GM21390 (cell line): ENCODE results near the gene MRI1.
"Not testable (repeated sequence)": the region's sequence is repeated elsewhere in the genome, so short reads cannot be mapped to it uniquely, and the experiment has no call there.

Source experiments
- ATAC-seq: cut with Tn5 transposase; IDR thresholded peaks from one replicate; pipeline ENCODE4 v1.9.1; 2021; ENCODE audit not compliant: unreplicated experiment

The MRI1 gene

GRCh38 chr19:13793317-13793716 lies 29.0 kb downstream of the MRI1 start:
- not testable (repeated sequence) for ATAC-seq

- ATAC-seq = no peak
These were observed 30.1 kb downstream of the MRI1 start for GRCh38 chr19:13794398-13794756.

- peak; percentile 93 for ATAC-seq
These were observed 30.7 kb downstream of the MRI1 start, which contains the start of gene ZSWIM4 for GRCh38 chr19:13794757-13795589. TSS of gene ZSWIM4 (plus strand) at chr19:13795443. CDS start at chr19:13795649, 206 bp downstream.

DNA sequence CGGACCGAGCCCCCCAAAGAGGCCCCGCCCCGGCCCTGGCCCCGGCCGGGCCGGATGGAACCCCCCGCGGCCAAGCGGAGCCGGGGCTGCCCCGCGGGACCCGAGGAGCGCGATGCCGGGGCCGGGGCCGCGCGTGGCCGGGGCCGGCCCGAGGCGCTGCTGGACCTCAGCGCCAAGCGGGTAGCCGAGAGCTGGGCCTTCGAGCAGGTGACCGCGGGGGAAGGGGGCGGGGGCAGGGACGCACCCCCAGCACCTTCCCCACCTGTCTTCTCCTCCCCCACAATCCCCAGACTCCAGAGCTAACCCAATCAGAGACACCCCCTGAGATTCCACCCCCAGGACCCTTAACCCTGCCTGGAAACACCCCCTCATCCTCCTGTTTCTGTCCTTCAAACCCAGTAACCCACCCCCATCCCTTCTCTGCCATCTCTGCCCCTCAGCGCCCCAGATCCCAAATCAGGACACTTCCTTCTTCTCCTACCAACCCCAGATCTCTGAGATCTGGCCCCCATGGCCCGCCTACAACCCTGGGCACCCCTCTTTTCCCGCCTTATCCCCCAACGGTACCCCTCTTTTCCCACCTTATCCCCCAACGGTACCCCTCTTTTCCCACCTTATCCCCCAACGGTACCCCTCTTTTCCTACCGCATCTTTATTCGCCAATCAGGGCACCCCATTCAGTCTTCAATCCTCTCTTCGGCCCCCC lies 31.4 kb downstream of the MRI1 start:
- ATAC-seq = peak; percentile 36

DNA sequence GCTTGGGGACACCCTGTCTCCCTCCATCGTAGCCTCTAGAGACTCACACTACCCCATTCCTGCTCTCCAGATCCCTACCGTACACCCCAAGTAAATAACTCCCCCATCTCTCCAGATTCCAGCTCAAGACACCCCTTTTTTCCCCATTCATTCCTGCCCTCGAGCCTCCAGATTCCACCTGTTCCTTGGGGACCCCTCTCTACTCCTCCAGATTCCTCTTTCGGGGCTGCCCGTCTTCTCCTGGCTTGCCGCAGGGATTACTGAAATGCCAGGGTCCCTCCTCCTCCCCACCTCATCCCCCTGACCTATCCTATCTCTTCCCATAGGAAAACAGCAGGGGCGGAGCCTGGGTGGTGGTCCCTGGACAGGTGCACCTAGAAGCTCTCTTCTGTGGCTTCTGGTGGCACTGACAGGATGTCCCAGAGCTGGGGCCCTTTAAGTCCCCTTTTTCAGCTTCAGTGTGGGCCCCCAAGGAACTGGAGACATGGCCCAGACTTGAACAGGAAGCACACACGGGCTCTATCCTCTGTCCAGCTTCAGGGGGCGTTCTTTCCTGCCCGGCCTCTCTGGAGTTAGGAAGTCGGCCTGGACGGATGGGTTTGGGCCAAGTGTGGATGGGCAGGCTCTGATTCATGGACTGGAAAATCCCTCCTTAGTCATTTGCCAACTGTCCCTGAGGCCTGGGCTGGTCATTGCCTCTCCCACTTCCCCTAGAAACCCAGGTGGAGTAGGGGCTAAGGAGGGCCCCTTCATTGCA lies 32.2 kb downstream of the MRI1 start:
- ATAC-seq = no peak

GRCh38 chr19:13797058-13797440 lies 32.7 kb downstream of the MRI1 start:
- no peak for ATAC-seq

GRCh38 chr19:13797870-13798269 lies 33.5 kb downstream of the MRI1 start:
- ATAC-seq = no peak

GRCh38 chr19:13799669-13800068 lies 35.3 kb downstream of the MRI1 start:
- no peak for ATAC-seq

DNA sequence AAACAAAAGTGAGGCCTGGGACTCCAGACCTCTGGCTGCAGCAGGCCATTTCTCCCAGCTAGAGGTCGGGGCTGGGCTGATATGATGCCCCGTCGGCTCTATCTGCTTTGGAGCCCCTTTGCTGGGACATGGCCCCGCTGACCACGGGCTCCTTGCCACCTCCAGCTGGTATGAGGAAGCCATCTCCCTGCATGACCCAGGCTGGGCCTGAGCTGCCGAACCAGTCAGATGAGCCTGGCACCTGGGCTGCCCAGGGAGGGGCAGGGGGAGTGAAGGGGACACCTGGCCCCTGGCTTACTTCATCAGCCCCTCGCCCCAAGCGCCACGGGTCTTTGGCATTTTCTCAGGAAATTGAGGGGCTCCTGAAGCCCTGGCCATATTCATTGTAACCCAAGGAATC lies 38.7 kb downstream of the MRI1 start:
- no peak for ATAC-seq

- no peak for ATAC-seq
These were observed 40.7 kb downstream of the MRI1 start for GRCh38 chr19:13804830-13805683.

GRCh38 chr19:13806728-13807127 lies 42.4 kb downstream of the MRI1 start:
- ATAC-seq = no peak

DNA sequence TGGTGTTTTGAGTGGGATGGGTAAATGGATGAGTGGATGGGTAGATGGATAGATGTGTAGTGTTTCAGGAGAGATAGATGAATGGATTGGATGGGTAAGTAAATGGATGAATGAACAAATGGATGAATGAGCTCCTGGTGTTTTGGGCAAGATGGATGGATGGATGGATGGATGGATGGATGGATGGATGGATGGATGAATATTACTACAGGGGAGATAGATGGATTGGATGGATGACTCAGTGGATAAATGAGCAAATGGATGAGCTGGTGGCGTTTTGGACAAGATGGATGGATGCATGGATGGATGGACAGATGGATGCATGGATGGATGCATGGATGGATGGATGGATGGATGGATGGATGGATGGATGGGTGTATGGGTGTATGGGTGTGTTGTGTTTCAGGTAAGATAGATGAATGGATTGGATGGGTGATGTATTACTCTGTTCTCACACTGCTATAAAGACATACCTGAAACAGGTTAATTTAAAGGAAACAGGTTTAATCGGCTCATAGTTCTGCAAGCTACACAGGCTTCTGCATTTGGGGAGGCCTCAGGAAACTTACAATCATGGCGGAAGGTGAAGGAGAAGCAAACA lies 43.2 kb downstream of the MRI1 start:
- no peak for ATAC-seq

GRCh38 chr19:13808856-13809255 lies 44.5 kb downstream of the MRI1 start:
- no peak for ATAC-seq

DNA sequence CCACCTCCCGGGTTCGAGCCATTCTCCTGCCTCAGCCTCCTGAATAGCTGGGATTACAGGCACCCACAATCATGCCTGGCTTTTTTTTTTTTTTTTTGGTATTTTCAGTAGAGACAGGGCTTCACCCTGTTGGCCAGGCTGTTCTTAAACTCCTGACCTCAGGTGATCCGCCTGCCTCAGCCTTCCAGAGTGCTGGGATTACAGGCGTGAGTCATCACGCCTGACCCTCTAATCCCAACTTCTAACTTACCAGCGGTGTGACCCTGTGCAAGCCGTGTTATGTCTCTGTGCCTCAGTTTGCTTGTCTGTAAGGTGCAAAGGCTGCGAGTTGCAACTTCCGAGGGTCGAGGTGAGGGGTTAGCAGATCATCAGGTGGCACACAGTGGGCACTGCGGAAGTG lies 48.2 kb downstream of the MRI1 start:
- no peak for ATAC-seq

- ATAC-seq = no peak
These were observed 48.8 kb downstream of the MRI1 start for GRCh38 chr19:13813147-13813546.

DNA sequence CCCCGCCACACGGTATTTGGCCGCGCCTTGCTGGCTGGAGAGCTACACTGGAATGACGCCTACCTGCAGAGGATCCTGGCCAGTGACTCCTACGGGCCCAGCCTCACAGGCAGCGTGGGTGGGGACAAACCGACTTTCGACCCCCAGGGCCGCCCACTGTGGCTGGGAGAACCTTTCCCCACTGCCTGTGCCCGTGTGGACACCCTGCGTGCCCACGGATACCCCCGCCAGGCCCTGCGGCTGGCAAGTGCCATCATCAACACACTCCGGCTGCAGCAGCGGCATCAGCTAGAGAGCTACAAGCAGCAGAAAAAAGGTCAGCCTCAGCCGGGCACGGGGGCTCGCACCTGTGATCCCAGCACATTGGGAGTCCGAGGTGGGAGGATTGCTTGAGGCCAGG lies 50.2 kb downstream of the MRI1 start:
- no peak for ATAC-seq

DNA sequence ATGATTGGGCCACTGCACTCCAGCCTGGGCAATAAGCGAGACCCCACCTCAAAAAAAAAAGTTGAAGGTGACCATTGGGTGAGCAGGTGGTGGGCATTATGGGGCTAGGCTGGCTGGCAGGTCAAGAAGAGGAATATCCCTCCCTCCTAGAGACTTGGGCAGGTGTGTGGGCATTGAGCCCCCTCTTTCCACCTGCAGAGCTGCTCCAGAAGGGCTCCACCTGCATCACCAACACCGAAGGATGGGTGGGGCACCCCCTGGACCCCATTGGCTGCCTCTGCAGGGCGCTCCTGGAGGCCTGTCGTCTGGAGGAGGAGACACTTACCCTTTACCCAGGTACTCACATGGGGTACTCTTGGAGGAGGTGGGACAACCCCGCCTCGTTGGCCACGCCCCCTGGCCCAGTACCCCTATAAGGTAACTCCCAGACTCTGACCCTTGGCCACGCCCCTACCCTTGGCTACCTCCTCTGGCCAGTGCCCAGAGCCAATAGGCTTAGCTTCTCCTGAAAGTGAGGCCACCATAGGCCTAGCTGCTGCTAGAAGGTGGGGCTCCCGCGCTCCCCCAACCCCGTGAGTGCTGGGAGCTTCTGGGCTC lies 52.8 kb downstream of the MRI1 start:
- ATAC-seq = no peak

- no peak for ATAC-seq
These were observed 53.5 kb downstream of the MRI1 start for GRCh38 chr19:13817615-13818371.

DNA sequence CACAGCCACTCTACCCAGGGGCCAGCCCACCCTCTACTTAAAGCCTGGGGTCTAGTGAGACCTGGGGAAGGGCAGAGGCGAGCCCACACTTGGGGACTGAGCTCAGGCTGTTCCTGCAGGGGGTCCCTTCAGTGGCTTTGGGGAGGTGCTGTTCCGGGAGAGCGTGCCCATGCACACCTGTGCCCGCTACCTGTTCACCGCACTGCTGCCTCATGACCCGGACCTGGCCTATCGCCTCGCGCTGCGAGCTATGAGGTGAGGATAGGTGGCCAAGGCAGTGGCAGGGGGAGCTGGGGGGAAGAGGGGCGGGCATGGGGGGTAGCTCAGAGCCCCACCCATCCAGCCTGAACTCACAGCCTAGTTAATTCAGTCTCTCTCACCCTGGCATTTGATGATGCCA lies 54.9 kb downstream of the MRI1 start:
- no peak for ATAC-seq
